HG03354 (cell line): Measurements from ENCODE around the gene HOXA5.

Experiments
- ATAC-seq: cut with Tn5 transposase; IDR thresholded peaks from one replicate; pipeline ENCODE4 v1.9.1; 2021; ENCODE audit warnings: mild to moderate bottlenecking; ENCODE audit not compliant: unreplicated experiment, poor library complexity, severe bottlenecking

HOXA5 gene

DNA sequence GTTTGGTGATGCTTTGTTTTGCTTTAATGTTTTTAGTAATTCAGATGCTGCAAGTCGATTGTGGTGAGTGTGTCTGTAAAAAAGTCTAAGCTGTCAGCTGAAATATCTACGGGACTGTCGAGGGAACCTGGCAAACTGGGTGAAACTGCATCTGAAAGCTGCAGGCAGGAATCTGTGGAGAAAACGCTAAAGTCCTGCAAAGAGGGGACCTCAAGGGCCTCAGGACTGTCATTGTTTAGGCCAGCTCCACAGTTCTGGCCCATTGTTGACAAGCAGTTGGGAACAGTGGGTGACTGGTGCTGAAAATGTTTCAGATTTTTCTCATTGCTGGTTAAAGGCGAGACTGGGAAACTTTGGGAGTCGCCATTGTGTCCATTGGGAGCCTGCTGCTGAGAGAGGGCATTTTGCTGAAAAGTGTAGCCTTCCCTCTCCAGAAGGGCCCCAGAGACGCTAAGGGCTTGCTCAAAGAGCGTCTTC, 42.7 kb downstream of the HOXA5 start:
- no peak for ATAC-seq

DNA sequence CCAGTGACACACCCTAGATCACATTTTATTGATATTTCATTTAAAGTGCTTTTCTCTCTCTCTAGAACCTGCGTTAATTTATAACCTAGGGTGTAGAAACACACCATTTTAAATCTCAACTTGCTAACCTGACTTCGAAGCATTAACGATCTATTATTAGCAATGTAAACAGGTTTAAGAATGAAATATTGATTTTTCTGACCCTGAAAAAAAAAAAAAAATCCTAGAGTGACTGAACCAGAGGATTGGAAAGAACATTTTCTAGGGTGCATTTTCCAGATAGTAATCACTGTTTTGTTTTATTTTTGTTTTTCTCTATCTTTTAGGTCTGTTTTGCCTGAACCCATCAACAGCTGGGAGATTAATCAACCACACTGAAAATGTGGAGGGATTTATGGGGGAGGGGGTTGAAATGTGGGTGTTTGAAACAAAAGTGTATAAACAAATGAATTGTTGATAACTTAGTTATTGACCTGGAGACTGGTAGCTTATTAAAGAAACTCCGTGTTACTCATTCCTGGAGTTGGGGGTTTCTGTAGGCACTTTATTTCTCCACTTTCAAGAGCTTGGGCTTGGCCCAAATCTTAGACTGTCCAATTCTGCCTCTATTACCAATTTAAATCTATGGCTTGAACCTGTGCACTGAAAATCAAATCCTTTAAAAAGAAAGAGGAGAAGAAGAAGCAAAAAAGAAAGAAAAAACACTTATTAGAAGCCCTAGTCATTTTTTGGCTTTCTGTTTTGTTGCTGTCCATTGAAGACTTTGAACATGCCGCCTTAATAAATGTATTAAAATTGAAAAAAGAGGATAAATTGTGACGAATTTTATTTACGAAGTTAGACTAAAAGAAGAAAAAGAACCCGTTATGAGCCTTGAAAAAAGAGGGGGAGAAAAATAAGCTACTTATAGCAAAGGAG, 43.8 kb downstream of the HOXA5 start:
- no peak for ATAC-seq

DNA sequence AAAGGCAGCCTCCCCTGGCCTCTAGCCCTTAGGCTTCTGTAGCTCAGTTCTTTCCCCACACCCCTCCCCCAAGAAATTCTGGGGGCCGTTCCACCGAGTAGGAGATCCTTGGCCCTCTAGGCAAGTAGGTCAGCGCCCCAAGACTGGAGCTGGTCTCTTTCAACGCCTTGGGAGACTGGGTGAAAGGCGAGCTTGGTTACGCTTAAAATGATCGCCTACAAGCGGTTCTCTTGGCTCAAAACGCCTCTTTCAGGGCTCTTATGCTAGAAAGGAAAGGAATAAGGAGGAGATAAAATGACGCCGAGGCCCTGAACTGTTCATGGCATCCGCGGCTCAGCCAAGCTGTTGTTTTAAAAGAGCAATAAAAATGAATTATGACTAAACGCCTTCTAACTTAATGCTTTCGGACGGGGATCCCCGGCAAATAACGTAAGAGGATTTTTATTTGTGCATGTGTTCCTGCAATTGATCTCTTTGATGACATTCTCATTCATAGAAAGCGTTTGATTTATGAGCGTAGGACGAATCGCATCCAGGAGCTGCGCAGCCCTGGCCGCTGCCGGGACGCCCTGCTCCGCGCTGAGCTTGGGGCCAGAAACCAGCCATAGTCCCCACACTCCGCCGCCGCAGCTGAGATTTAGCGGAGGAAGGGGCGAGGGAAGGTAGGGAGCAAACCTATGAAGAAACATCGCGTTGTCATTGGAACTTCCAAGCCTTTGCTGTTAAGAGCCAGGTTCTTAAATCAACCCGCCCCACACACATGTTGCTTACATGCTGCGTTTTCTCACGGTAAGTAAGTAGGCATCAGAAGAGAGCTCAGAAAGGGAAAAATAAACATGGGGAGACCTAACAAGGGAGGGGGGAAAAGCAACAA, 44.7 kb downstream of the HOXA5 start:
- ATAC-seq, result no peak

DNA sequence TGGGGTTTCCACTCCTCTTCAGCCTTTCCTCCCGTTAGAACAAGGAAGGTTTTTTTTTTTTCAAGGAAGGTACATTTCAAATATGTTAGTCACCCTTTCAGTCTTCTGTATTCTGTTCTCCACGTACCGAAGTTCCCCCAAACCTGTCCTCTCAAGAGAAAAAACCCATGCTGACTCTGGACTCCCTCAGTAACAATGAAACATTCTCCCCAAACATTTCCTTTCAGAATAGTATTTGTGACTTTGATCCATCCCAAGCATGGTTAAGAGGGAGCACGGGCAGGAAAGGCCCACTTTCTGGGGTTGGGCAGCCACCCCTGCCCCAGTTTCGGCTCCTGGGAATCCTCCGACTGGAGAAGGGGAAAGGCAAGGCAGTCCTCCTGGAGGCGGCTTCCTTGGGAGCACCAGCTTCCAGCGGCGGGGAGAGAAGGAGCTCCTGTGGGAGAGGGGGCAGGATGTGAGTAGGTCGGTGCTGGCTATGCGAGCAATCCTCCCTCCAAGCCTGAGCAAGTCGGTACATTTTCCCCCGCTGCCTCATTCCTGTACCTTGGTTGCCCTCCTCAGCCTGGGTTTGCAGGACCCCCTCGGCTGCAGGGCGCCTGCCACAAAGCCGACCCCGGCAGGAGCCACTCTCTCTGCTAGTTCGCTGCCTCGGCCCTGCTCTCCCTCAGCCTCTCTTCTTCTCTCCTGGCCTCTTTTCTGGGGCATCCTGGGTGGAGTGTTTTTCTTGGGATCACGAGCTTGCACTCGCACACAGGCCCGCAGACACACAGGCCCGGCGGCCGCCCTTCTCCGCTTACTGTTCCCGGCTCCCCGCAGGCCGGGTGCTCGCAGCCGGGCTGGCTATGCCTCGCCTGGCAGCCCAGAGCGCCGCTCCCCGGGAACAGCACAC, 45.5 kb downstream of the HOXA5 start:
- no peak for ATAC-seq

DNA sequence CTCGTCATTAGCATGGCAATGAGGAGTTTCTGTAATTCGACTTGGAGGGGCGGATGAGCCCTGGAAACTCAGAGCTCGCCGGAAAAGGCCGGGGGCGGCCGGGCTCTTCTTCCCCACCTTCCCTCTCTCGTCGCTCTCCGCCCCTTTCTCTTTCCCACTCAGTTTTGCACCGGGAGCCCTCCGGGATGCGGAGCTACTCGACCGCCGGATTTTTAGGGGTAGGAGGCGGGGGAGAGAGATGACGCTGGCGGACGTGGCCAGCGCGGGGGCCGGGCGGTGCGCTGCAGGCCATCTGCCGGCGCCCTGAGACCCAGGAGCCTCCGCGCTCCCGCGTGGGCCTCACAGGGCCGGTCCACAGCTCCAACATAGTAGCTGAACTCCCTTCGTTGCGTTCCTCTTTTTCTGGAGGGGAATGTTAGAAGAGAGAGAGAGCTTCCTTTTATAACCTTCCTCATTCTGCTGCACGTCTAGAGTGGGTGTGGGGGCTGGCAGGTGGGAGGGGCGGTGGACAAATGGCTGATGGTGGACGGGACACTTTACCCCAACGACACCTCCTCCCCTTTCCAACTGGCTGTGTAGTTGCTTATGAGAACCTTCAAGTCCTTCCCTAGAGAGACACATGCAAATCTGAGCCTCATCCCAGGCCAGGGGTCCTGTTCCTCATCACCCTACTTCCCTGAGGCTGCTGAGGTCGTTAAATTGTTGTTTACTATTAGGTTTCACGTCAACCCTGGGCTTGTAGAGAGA, 46.5 kb downstream of the HOXA5 start:
- no peak for ATAC-seq

DNA sequence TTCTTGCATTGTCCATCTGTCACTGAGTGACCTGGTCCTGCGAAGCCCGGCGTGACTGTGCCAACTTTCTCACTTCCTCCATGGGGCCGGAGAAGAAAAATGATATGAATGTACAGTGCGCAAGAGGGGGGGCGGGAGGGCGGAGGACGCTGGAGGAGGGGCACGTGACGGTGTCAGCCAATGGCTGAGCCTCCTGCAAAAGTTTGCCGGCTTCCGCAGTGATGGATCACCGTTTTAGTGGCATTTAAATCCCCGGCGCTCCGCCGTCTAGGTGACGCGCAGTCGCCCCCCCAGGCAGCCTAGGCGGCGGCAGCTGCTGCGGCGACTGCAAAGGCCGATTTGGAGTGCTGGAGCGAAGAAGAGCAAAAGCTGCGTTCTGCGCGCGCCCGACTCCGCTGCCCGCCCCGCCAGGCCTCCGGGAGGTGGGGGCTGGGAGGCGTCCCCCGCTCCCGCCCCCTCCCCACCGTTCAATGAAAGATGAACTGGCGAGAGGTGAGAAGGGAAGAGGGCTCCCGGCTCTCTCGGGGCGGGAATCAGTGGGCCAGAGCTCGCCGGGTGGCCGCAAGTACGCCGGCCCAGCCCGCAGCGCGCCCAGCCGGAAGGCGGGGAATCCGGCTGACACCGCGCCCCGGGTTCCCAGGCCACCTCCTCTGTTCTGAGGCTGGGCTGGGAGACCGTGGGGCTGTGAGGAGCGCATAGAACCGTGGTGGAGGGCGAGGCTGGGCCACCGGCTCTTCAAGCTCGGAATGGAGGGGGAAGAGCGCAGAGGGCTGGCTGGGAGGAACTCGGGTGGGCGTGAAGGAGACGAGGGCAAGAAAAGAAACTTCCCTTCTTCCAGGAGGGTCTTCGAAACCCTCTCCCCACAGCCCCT, 47.3 kb downstream of the HOXA5 start, which contains the start of gene HOXA1:
TSS of gene HOXA1 (minus strand) at position 104 of the 871 bp plus-strand sequence. CDS start at position 16, 88 bp downstream.
- ATAC-seq, result peak; percentile 92

DNA sequence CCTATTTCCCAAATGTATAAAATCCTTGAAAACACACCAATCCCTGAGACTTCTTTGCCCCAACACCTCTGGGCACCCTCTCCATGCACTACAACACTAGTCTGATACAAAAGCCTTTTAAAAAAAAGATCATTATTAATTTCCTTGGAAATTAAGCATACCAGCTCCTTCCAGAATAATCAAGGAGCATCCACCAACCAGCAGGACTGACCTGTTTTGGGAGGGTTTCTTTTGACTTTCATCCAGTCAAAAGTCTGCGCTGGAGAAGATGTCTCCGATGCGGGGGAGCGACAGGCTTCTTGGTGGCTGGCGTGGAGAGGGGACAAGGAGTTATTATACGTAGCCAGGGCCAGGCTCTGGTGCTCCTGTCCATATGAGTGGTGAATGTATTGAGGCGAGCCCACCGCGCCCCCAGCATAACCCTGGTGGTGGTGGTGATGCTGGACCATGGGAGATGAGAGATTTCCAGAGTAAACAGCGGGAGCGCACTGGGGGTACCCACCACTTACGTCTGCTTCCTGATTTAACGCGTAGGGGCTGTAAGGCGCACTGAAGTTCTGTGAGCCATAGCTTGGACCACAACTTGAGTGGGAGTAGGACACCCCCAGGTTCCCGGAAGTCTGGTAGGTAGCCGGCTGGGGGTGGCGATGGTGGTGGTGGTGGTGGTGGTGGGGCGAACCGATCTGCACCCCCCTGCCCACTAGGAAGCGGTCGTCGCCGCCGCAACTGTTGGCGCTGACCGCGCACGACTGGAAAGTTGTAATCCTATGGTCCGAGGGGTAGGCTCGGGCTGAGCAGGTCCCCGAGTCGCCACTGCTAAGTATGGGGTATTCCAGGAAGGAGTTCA, 48.2 kb downstream of the HOXA5 start:
- ATAC-seq, result peak; percentile 12

DNA sequence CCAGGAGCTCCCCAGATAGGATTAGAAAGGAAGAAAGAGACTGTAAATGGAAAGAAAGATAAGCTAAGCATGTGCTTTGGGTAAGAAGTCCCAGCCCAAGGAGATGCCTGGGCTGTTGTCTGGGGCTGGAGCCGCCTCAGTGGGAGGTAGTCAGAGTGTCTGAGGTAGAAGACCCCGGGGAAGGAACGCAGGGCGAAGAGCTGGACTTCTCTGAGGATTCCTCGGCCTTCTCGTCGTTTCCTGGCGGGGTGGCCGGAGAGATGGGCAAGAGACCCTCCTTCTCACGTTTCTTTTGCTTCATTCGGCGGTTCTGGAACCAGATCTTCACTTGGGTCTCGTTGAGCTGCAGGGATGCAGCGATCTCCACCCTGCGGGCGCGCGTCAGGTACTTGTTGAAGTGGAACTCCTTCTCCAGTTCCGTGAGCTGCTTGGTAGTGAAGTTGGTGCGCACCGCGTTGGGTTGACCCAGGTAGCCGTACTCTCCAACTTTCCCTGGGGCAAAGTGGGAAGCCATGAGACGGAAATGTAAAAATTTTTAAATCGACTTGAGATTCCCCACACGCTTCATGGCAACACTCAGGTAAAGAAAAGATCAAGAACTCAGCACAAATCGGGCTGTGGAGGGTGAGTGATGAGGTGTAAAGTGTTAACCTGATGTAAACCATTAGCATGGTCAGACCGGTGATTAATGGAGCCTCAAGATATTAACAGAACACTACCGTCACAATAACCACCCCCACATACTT, 49.0 kb downstream of the HOXA5 start:
- ATAC-seq, result no peak

DNA sequence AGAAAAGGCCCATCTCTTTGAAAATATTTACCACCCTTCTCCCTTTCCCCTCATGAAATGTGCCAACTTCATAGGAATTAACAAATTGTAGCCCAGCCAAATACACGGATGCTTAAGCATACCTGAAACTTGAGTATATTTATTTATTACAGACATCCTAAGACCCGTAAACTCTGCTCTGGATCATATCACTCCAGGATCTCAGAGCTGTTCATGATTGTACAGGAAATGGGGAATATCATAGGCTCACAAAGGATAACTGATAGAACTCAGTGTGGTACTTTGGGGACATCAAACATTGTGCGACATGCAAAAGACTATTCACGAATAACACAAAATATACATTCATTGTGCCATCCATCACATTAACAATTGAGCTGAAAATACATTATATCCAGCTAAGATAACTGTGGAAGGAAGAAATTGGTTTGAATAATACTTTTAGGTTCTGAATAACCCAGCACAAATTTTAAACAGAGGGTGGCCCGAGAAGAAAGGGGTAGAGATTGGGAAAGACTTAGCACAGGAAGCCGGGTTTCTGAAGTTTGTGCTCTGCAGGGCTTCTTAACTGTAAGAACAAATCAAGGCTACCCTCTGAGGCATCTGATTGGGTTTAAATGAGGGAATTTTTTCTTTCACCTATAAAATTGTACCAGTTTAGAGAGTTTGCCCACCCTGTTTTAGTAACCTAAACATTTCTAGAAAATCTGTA, 50.1 kb downstream of the HOXA5 start:
- ATAC-seq, result no peak

DNA sequence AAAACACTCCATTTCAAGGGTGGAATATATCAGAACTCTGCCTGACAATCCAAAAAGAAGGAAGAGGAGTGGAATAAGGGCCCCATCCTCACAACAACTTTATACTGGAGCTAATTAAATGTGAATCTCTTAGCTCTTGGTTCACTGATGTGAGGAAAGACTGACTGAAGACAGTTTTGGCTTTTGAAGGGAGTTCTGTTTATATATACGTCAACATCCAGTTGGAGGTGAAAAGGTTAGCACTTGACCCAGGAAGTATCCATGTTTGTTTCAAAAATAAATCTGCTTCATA, 50.7 kb downstream of the HOXA5 start:
- ATAC-seq, result no peak

DNA sequence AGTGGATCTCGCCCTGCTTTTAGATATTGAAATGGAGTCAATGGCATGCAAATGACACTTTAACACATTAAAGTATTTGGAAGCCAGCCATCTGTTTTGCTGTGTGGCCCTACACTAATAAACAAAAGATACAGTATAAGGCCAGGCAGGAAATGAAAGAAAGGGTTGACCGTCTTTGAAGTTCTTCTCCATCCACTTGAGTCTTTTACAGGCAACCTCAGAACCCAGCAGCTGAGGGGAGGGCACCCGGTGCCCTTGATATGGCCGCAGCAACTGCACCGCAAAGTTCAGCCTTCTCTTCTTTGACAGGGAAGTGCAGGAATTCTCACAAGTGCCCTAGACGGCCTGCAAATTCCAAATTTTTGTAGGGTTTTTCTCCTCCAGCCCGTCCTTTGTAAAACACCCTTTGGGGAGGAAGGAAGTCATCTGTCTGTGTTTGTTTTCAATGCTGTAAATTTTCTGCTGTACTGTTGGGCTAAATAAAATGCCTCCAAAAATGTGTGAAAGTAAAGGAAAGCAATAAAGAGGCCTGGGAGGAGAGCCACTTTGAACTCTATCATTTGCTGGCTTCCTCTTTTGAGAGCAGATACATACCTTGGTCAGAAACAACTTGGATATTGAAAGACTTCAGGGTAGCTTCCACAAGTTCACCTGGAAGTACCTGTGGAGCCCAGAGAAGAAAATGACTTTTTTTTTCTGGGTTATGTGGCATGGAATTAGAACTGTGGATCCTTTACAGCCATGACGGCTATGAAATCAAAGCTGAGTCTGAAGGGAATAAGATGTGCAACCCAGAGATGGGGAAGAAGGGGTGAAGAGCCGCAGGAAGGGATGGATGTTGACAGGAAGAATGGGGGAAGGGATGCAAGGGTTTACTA, 51.3 kb downstream of the HOXA5 start:
- ATAC-seq, result no peak

DNA sequence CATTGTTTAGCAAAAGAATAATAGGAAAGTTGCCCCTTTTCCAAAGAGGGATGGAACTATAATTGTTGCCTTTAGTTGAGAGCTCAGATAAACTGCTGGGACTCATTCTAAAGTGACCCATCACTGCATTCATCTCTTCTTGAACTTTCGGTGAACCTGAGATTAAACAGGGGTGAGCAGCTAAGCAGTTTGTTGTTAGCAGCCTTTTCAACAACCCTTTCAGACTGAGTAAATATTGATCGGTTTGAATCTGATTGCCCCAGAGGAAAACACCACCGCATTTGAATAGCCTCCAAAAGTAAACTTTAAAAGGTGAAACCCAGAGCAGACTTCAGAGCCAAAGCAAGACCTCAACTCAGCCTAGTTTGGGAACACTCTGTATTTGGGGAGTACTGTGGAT, 52.4 kb downstream of the HOXA5 start:
- ATAC-seq, result no peak
